ENCODE measurements around the gene SARM1.

SARM1 gene

GRCh38 chr17:28392491-28392890 lies 21.0 kb downstream of the SARM1 start:
- in situ Hi-C loops (cut with MboI; ENCODE audit: low sequenced_read_pairs), result no loop called here

GRCh38 chr17:28394337-28395116 lies 23.0 kb downstream of the SARM1 start:
- in situ Hi-C loops (cut with MboI; ENCODE audit: low sequenced_read_pairs), result no loop called here

- in situ Hi-C loops (cut with MboI; ENCODE audit: low sequenced_read_pairs), result no loop called here
These were observed 23.9 kb downstream of the SARM1 start for GRCh38 chr17:28395426-28395825.

GRCh38 chr17:28395968-28396367 lies 24.5 kb downstream of the SARM1 start:
- in situ Hi-C loops (cut with MboI; ENCODE audit: low sequenced_read_pairs), result no loop called here

GRCh38 chr17:28396635-28397239 lies 25.2 kb downstream of the SARM1 start:
- in situ Hi-C loops (cut with MboI; ENCODE audit: low sequenced_read_pairs), result no loop called here

- in situ Hi-C loops (cut with MboI; ENCODE audit: low sequenced_read_pairs), result no loop called here
These were observed 25.8 kb downstream of the SARM1 start for GRCh38 chr17:28397275-28397674.

- in situ Hi-C loops (cut with MboI; ENCODE audit: low sequenced_read_pairs), result no loop called here
These were observed 26.3 kb downstream of the SARM1 start for GRCh38 chr17:28397687-28398279.

- in situ Hi-C loops (cut with MboI; ENCODE audit: low sequenced_read_pairs), result no loop called here
These were observed 26.9 kb downstream of the SARM1 start for GRCh38 chr17:28398280-28398981.

GRCh38 chr17:28399808-28400207 lies 28.3 kb downstream of the SARM1 start:
- in situ Hi-C loops (cut with MboI; ENCODE audit: low sequenced_read_pairs), result no loop called here

- in situ Hi-C loops (cut with MboI; ENCODE audit: low sequenced_read_pairs), result no loop called here
These were observed 30.7 kb downstream of the SARM1 start for GRCh38 chr17:28402224-28402630.

- in situ Hi-C loops (cut with MboI; ENCODE audit: low sequenced_read_pairs), result no loop called here
These were observed 31.4 kb downstream of the SARM1 start for GRCh38 chr17:28402844-28403243.

GRCh38 chr17:28404007-28404406 lies 32.5 kb downstream of the SARM1 start:
- in situ Hi-C loops (cut with MboI; ENCODE audit: low sequenced_read_pairs), result no loop called here

GRCh38 chr17:28404461-28404811 lies 32.9 kb downstream of the SARM1 start:
- in situ Hi-C loops (cut with MboI; ENCODE audit: low sequenced_read_pairs), result no loop called here

- in situ Hi-C loops (cut with MboI; ENCODE audit: low sequenced_read_pairs), result no loop called here
These were observed 33.5 kb downstream of the SARM1 start for GRCh38 chr17:28404812-28405570.

- in situ Hi-C loops (cut with MboI; ENCODE audit: low sequenced_read_pairs), result no loop called here
These were observed 34.4 kb downstream of the SARM1 start, which contains the start of gene SLC46A1 for GRCh38 chr17:28405632-28406472. Gene SLC46A1 (minus strand): TSS chr17:28406212. CDS start chr17:28406114, 98 bp downstream.

- in situ Hi-C loops (cut with MboI; ENCODE audit: low sequenced_read_pairs), result no loop called here
These were observed 35.0 kb downstream of the SARM1 start for GRCh38 chr17:28406473-28406814.

GRCh38 chr17:28407130-28407973 lies 35.9 kb downstream of the SARM1 start:
- in situ Hi-C loops (cut with MboI; ENCODE audit: low sequenced_read_pairs), result no loop called here

- in situ Hi-C loops (cut with MboI; ENCODE audit: low sequenced_read_pairs), result no loop called here
These were observed 36.4 kb downstream of the SARM1 start for GRCh38 chr17:28407974-28408306.

- in situ Hi-C loops (cut with MboI; ENCODE audit: low sequenced_read_pairs), result no loop called here
These were observed 40.6 kb downstream of the SARM1 start for GRCh38 chr17:28412099-28412498.
